ENCODE data around the gene LGALS9.
"Not testable (repeated sequence)": the region's sequence is repeated elsewhere in the genome, so short reads cannot be mapped to it uniquely, and the experiment has no call there.

Gene LGALS9

DNA sequence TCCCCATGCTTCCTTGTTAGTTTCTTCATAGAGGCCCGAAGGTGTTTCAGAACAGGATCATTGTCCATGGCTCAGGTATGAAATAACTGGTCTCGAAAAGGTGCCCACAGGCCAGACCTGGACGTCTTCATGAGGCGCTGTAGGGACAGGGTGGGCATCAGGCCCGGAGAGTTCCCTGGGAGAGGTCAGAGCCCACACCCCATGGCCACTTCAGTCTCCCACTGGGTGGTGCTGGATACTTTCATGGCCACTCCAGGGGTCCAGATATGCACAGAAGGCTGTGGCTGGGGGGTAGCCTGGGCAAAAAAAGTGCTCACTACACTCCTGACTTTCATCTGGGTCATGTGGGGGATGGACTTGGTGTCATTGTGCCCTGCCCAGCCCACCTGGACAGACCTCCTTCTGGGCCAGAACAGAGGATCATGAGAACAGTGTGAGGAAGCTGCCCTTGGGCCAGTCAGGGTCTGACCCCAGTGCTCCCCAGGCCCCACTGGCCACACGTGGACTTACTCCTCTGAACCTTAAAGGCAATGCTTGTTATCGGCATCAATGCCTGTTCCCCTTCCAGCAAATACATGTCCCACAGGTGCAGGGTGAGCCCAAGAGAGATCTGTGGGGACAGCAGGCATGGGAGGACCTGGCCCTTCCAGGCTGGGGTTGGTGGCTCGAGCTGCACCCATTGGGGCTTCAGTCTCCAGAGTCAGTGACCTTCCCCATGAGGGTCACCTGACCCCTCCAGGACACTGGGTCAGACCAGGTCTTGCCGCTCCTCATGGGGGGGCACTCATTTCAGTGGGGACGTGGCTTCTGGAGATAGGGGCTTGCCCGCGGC lies 36.9 kb downstream of the LGALS9 start:
- no peak for ATAC-seq
- H3K27me3 Mint-ChIP-seq = peaks cover 19% of the 10 kb centered on the region
- H3K27ac Mint-ChIP-seq = no peak overlapping the region
- no peaks in the 10 kb centered on the region for H3K4me1 Mint-ChIP-seq
- H3K9me3 Mint-ChIP-seq = no peaks in the 10 kb centered on the region
- no peak overlapping the region for H3K4me3 Mint-ChIP-seq
- no peaks in the 10 kb centered on the region for H3K36me3 Mint-ChIP-seq

GRCh38 chr17:27668488-27668823 lies 37.5 kb downstream of the LGALS9 start:
- Mint-ChIP-seq H3K27me3 (peaks cover 19% of the 10 kb centered on the region), H3K27ac (no peak overlapping the region), H3K4me3 (no peak overlapping the region), H3K9me3 (no peaks in the 10 kb centered on the region), H3K36me3 (no peaks in the 10 kb centered on the region), H3K4me1 (no peaks in the 10 kb centered on the region)
- ATAC-seq = no peak

DNA sequence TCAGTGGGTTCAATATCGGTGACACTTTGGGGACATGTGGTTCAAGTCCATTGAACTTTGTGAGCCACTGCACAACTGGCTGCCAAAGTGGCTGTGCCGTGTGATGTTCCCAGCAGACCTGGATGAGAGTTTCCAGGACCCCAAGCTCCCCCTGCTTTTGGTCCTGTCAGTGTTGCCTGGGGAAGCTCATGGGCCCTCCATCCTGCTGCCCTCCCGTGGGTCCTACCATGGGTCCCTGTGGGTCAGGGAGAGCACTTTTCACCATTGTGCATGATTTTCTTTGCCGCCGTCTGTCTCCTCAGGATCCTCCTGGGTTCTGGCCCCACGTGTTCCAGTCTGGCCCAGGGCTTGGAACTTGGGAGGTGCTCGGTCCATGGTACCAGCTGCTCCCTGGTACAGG lies 38.1 kb downstream of the LGALS9 start:
- Mint-ChIP-seq H3K27ac (no peak overlapping the region), H3K36me3 (no peaks in the 10 kb centered on the region), H3K4me1 (no peaks in the 10 kb centered on the region), H3K4me3 (no peak overlapping the region), H3K9me3 (no peaks in the 10 kb centered on the region), H3K27me3 (peaks cover 19% of the 10 kb centered on the region)
- ATAC-seq = no peak

- Mint-ChIP-seq H3K27me3 (peaks cover 19% of the 10 kb centered on the region), H3K4me3 (no peak overlapping the region), H3K36me3 (no peaks in the 10 kb centered on the region), H3K9me3 (no peaks in the 10 kb centered on the region), H3K27ac (no peak overlapping the region), H3K4me1 (no peaks in the 10 kb centered on the region)
- no peak for ATAC-seq
These were observed 38.9 kb downstream of the LGALS9 start for GRCh38 chr17:27669850-27670249.

- no peak overlapping the region for H3K27ac Mint-ChIP-seq
These were observed 40.0 kb downstream of the LGALS9 start for GRCh38 chr17:27670791-27671590.

GRCh38 chr17:27671591-27671910 lies 40.6 kb downstream of the LGALS9 start:
- Mint-ChIP-seq H3K4me1 (no peaks in the 10 kb centered on the region), H3K4me3 (no peak overlapping the region), H3K36me3 (no peaks in the 10 kb centered on the region)

More at GRCh38 chr17:27670791-27671590, 40.0 kb downstream of the LGALS9 start:
- ATAC-seq = peak; percentile 6
- no peaks in the 10 kb centered on the region for H3K4me1 Mint-ChIP-seq
- H3K4me3 Mint-ChIP-seq = no peak overlapping the region
- no peaks in the 10 kb centered on the region for H3K36me3 Mint-ChIP-seq
- no peaks in the 10 kb centered on the region for H3K9me3 Mint-ChIP-seq
- H3K27me3 Mint-ChIP-seq = peaks cover 19% of the 10 kb centered on the region

GRCh38 chr17:27671977-27672480 lies 41.0 kb downstream of the LGALS9 start:
- not testable (repeated sequence) for H3K4me3 Mint-ChIP-seq, ATAC-seq, H3K27ac Mint-ChIP-seq, H3K9me3 Mint-ChIP-seq, H3K36me3 Mint-ChIP-seq, H3K4me1 Mint-ChIP-seq
- peaks cover 19% of the 10 kb centered on the region for H3K27me3 Mint-ChIP-seq

More at GRCh38 chr17:27671591-27671910, 40.6 kb downstream of the LGALS9 start:
- Mint-ChIP-seq H3K9me3 (no peaks in the 10 kb centered on the region), H3K27ac (no peak overlapping the region), H3K27me3 (peaks cover 19% of the 10 kb centered on the region)
- ATAC-seq = peak; percentile 6

DNA sequence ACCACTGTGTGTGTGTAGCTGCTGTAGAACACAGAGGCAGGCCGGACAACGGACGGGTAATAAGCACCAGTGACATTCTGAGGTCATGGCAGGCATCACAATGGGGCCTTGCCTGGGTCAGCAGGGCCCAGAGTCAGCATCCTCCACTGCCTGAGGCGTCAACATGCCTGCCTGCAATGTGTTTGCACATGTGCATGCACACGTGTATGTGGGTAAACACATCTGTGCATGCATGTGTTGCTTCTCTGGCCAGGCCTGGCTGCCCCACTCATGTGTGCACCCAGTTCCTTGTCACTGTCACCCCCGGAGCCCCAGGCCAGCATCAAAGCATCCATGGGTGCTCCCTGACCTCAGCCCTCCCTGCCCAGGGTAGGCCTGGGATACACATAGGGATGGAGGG lies 43.3 kb downstream of the LGALS9 start:
- Mint-ChIP-seq H3K27ac (no peak overlapping the region), H3K4me3 (no peak overlapping the region), H3K36me3 (no peaks in the 10 kb centered on the region), H3K4me1 (no peaks in the 10 kb centered on the region), H3K9me3 (no peaks in the 10 kb centered on the region), H3K27me3 (peaks cover 19% of the 10 kb centered on the region)
- no peak for ATAC-seq

DNA sequence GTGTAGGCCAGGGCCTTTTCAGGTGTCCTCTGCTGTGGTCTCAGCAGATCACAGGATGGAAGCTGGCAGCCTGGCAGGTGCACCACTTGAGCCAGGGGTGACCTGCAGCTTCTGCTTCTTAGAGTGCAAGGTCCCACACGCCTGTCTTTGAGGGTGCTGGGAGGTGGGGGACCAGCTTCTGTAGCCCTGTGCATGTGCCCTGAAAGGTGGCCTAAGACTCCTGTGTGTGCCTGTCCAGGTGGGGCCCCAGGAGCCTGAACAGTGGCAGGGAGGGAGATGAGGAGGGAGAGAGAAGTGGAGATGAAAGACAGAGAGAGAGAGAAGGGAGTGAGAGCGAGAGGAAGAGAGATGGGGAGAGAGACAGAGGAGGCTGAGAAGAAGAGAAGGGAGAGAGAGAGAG lies 46.2 kb downstream of the LGALS9 start:
- H3K27me3 Mint-ChIP-seq = peaks cover 12% of the 10 kb centered on the region
- no peaks in the 10 kb centered on the region for H3K36me3 Mint-ChIP-seq
- ATAC-seq = no peak
- H3K4me1 Mint-ChIP-seq = no peaks in the 10 kb centered on the region
- no peaks in the 10 kb centered on the region for H3K9me3 Mint-ChIP-seq
- H3K4me3 Mint-ChIP-seq = no peak overlapping the region
- no peak overlapping the region for H3K27ac Mint-ChIP-seq

DNA sequence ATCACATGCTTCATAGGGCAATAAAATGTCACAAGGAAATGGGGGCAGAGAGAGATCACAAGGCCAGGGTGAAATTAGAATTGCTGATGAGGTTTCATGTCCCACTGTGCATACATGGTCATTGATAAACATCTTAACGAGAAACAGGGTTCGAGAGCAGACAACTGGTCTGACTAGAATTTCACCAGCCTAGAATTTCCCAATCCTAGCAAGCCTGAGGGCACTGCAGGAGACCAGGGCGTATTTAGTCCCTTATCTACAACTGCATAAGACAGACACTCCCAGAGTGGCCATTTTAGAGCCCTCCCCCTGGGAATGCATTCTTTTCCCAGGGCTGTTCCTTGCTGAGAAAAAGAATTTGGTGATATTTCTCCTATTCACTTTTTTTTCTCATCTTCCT lies 55.3 kb downstream of the LGALS9 start:
- not testable (repeated sequence) for H3K36me3 Mint-ChIP-seq, H3K4me1 Mint-ChIP-seq, H3K4me3 Mint-ChIP-seq, H3K27ac Mint-ChIP-seq, ATAC-seq
- peaks cover 14% of the 10 kb centered on the region for H3K9me3 Mint-ChIP-seq
- peaks cover 48% of the 10 kb centered on the region for H3K27me3 Mint-ChIP-seq

DNA sequence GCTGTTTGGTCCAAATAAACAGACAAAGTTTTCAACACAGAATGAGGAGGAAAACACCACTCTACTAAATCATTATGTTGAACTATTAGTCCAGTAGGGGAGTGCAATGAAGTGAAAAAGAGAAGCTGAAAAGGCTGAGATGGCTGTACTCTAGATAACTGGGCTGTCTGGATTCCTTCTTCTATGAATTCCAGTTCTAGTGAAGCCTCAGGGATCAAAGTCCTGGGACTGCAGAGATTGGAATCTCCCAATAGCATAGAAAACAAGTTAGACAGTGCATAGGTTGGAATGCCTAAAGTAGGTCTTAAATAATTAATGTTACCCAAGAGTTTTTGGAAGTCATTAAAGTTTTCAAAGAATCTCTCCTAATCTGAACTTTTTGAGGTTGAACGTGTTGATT lies 59.9 kb downstream of the LGALS9 start:
- Mint-ChIP-seq H3K4me1 (no peaks in the 10 kb centered on the region), H3K4me3 (no peak overlapping the region), H3K27ac (no peak overlapping the region), H3K27me3 (peaks cover 21% of the 10 kb centered on the region), H3K36me3 (peaks cover 6% of the 10 kb centered on the region), H3K9me3 (peaks cover 21% of the 10 kb centered on the region)
- ATAC-seq = no peak

DNA sequence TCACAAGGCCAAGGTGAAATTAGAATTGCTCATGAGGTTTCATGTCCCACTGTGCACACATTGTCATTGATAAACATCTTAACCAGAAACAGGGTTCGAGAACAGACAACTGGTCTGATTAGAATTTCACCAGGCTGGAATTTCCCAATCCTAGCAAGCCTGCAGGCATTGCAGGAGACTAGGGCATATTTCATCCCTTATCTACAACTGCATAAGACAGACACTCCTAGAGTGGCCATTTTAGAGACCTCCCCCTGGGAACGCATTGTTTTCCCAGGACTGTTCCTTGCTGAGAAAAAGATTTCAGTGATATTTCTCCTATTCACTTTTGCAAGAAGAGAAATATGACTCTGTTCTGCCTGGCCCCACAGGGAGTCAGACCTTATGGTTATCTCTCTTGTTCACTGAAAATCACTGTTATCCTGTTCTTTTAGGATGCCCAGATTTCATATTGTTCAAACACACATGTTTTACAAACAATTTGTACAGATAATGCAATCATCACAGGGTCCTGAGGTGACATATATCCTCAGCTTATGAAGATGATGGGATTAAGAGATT lies 64.3 kb downstream of the LGALS9 start:
- H3K36me3 Mint-ChIP-seq, H3K4me1 Mint-ChIP-seq, H3K4me3 Mint-ChIP-seq, H3K27me3 Mint-ChIP-seq, ATAC-seq, H3K27ac Mint-ChIP-seq: not testable (repeated sequence)
- peaks cover 17% of the 10 kb centered on the region for H3K9me3 Mint-ChIP-seq
